ENCODE measurements around the gene RAB11FIP3. TPM values are rescaled to one million over a fixed set of nuclear protein-coding genes. Genes with fewer than 3 reads are reported as not detected.

RAB11FIP3 gene
- total RNA-seq, 1 experiment from 2014 or later, result 12.8 TPM

- intact Hi-C loops (cut with micrococcal nuclease), result no loop called here
- Histone ChIP-seq H3K4me1 (ENCODE audit: control insufficient read depth in 1 of 2, insufficient read depth in 2 of 2, low read length in 2 of 2) (no peaks in the 10 kb centered on the region), H3K9ac (ENCODE audit: low read length) (no peak overlapping the region), H2AFZ (ENCODE audit: low read depth, low read length, poor library complexity, severe bottlenecking) (no peak overlapping the region), H4K20me1 (ENCODE audit: insufficient read depth) (no peaks in the 10 kb centered on the region), H3K4me3 (replicated peaks in 1 of 2; ENCODE audit: low read depth in 1 of 2, low read length in 2 of 2) (no peak overlapping the region), H3K4me2 (ENCODE audit: low read length) (no peak overlapping the region), H3K9me3 (ENCODE audit: control insufficient read depth in 1 of 2, insufficient read depth in 1 of 2, low read depth in 1 of 2, low read length in 2 of 2) (no peaks in the 10 kb centered on the region), H3K79me2 (ENCODE audit: insufficient read depth, low read length) (no peaks in the 10 kb centered on the region), H3K27me3 (ENCODE audit: insufficient read depth, low read length) (no peaks in the 10 kb centered on the region), H3K36me3 (ENCODE audit: control insufficient read depth in 1 of 2, insufficient read depth in 2 of 2, low read length in 2 of 2) (no peaks in the 10 kb centered on the region), H3K9me2 (ENCODE audit: insufficient read depth) (no peaks in the 10 kb centered on the region), H3K27ac (ENCODE audit: low read depth, low read length) (no peak overlapping the region)
- ATAC-seq (no peak), DNase-seq (ENCODE audit: low read depth, low spot score) (no peak)
- no peak for TF ChIP-seq EZH2phosphoT487 (IDR thresholded peaks at IDR 0.05; ENCODE audit: borderline replicate concordance)
- TF ChIP-seq REST (IDR thresholded peaks at IDR 0.05; ENCODE audit: low read depth), result no peak
- no peak for TF ChIP-seq RAD21 (IDR thresholded peaks at IDR 0.05; ENCODE audit: low read depth)
- TF ChIP-seq JUND (IDR thresholded peaks at IDR 0.05), result no peak
- no peak for TF ChIP-seq FOSL1 (IDR thresholded peaks at IDR 0.05; ENCODE audit: low read depth)
- no peak for TF ChIP-seq POLR2AphosphoS5 (IDR thresholded peaks at IDR 0.05; ENCODE audit: low read depth, low read length)
- TF ChIP-seq ZFX (IDR thresholded peaks at IDR 0.05), result no peak
- no peak for TF ChIP-seq ATF3 (IDR thresholded peaks at IDR 0.05)
- no peak for TF ChIP-seq CBX3 (IDR thresholded peaks at IDR 0.05; ENCODE audit: low read depth)
- TF ChIP-seq EGR1 (IDR thresholded peaks at IDR 0.05; ENCODE audit: low read depth), result no peak
- TF ChIP-seq CTCF (IDR thresholded peaks at IDR 0.05 in 2 of 3, conservative IDR thresholded peaks at IDR 0.05 in 1 of 3; ENCODE audit: borderline replicate concordance in 1 of 3, insufficient read depth in 1 of 3, low read depth in 2 of 3, low read length in 2 of 3), result no peak
- no peak for TF ChIP-seq EZH2 (IDR thresholded peaks at IDR 0.05)
- TF ChIP-seq POLR2A (IDR thresholded peaks at IDR 0.05; ENCODE audit: borderline replicate concordance, extremely low read depth, insufficient read depth, insufficient read length), result no peak
- TF ChIP-seq TCF7L2 (IDR thresholded peaks at IDR 0.05; ENCODE audit: borderline replicate concordance, extremely low read depth, insufficient read depth, insufficient read length), result no peak
- RAD21 ChIA-PET (ENCODE audit: low non-redundant PET in 1 of 2, low total read pairs in 2 of 2, uncharacterized antibody in 2 of 2, unreplicated experiment in 2 of 2), result no interaction called here
- no TSS peak for BruUV-seq (replicated peaks)
- POLR2A ChIA-PET, result no interaction called here
- CTCF ChIA-PET, result no interaction called here
These were observed 13.7 kb upstream of the RAB11FIP3 start for GRCh38 chr16:411576-412265.
